ENCODE data around the gene MAGI1. TPM values are rescaled to one million over a fixed set of nuclear protein-coding genes. Genes with fewer than 3 reads are reported as not detected.
A peak's percentile ranks its signal among the peaks of the same experiment; 100 is the strongest.

The MAGI1 gene
- total RNA-seq, 1 donor, result 13.0 TPM

DNA sequence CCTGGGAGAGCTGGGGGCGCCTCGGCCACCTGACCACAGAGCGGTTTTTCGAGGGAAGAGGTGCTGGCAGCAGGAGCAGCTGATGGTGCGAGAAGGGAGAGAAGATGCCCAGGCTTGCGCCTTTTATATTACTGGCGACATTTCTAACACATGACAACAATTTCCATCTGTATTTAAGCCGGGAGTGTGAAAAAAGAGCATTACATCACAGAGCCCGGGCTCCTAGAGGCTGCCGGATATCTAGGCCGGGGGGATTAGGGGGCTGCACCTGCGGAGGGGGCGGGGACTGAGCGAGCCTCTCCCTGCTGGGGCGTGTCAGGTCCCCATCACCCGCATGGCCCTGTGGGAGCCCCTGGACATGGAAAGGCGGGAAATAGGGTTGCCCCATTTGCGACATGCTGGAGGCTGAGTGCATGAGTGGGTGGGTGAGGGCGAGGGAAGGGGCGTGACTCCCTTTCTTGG lies 440.7 kb downstream of the MAGI1 start:
- no peak for DNase-seq (ENCODE audit: low read depth)
- TF ChIP-seq, protein P1, sequence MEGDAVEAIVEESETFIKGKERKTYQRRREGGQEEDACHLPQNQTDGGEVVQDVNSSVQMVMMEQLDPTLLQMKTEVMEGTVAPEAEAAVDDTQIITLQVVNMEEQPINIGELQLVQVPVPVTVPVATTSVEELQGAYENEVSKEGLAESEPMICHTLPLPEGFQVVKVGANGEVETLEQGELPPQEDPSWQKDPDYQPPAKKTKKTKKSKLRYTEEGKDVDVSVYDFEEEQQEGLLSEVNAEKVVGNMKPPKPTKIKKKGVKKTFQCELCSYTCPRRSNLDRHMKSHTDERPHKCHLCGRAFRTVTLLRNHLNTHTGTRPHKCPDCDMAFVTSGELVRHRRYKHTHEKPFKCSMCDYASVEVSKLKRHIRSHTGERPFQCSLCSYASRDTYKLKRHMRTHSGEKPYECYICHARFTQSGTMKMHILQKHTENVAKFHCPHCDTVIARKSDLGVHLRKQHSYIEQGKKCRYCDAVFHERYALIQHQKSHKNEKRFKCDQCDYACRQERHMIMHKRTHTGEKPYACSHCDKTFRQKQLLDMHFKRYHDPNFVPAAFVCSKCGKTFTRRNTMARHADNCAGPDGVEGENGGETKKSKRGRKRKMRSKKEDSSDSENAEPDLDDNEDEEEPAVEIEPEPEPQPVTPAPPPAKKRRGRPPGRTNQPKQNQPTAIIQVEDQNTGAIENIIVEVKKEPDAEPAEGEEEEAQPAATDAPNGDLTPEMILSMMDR (IDR thresholded peaks at IDR 0.05; ENCODE audit: insufficient read depth, low read length), result no peak
- H3K4me3 ChIP-seq (ENCODE audit: low read depth, low read length), result no peak overlapping the region

GRCh38 chr3:65597226-65597951 lies 441.3 kb downstream of the MAGI1 start:
- peak; percentile 27 for DNase-seq (ENCODE audit: low read depth)
- peak overlapping the region; percentile 46 for H3K4me3 ChIP-seq (ENCODE audit: low read depth, low read length)
- TF ChIP-seq, protein P1 (IDR thresholded peaks at IDR 0.05; ENCODE audit: insufficient read depth, low read length), result no peak

GRCh38 chr3:65596571-65597225 lies 442.0 kb downstream of the MAGI1 start:
- peak overlapping the region; percentile 43 for H3K4me3 ChIP-seq (ENCODE audit: low read depth, low read length)
- TF ChIP-seq, protein P1 (IDR thresholded peaks at IDR 0.05; ENCODE audit: insufficient read depth, low read length), result no peak
- no peak for DNase-seq (ENCODE audit: low read depth)

GRCh38 chr3:65596029-65596300 lies 442.8 kb downstream of the MAGI1 start:
- TF ChIP-seq, protein P1 (IDR thresholded peaks at IDR 0.05; ENCODE audit: insufficient read depth, low read length), result no peak
- no peak overlapping the region for H3K4me3 ChIP-seq (ENCODE audit: low read depth, low read length)
- no peak for DNase-seq (ENCODE audit: low read depth)

DNA sequence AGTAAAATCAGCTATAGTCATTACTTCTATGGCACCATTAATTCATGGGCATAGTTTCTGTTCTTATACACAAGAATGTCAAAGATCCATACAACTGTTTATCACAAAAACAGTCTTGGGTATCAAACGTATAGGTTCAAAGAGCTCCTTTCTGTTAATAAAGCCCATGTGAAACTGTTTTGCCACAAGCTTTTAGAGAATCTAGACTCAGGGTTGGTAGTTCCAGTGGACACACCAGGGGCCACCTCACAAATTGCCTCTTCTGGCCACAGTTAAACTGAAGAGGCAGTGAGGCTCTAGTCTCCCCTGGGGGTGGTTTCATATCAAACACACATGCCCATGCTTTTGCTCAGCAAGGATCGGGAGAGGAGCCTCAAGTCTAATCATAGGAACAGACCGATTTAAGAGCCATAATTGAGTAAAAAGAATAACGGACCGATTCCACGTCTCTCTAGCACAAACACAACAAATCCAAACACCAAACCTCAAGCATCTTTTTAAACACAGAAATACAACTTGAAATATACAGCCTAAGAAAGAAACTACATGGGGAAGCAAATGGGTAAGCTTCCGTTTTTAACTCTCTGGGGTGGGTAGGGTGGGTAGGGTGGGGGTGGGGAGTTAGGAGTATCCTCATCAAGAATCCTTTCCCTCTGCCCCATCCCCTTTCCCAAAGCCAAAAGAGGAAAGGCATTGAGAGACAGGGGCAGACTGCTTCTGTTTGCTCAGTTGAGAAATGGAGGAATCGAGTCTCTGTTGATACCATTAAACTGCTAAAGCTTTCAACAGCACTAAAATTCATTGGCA lies 443.3 kb downstream of the MAGI1 start:
- TF ChIP-seq, protein P1 (IDR thresholded peaks at IDR 0.05; ENCODE audit: insufficient read depth, low read length), result no peak
- DNase-seq (ENCODE audit: low read depth), result no peak
- no peak overlapping the region for H3K4me3 ChIP-seq (ENCODE audit: low read depth, low read length)

DNA sequence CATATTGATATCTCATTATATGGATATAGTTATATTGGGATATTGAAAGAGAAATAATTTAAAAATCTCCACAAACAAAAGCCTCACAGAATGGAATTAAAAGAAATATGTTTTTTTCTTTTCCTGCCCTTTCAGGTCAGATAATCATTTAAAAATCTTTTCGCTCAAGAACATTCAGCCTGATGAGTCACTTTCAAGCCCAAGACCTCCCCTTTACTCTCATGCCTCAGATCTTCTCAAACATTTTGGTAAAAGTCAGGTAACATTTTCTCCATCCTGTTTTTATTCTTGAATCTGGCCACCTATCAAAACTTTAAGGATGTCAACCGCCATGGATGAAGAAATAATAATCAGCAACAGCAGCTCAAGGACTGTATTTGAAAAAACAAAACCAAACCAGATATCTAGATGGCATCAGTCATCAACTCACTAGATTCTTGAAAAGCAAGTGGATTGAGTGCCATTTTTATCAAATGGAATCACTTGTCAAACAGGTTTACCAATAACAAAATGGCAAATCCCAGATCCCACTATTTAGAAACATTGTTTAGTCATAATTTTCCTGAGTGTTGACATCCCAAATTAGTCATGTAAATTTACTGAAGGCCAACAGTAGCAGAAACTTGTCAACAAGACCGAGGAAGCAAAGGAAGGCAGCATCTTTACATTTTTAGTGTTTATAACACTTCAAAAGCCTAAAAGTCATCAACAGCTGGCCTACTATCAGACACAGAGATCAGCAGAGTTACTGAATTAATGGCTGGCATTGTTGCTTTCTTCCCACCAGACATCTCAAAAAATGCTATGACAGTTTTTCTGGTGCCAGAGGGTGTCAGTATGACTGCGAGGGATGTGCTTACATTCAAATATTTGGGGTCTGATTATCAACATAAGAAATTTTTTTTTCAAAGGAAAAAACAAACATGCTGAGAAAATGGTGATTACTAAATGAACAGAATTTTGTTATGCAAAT lies 444.7 kb downstream of the MAGI1 start:
- TF ChIP-seq, protein P1 (IDR thresholded peaks at IDR 0.05; ENCODE audit: insufficient read depth, low read length), result no peak
- no peak for DNase-seq (ENCODE audit: low read depth)
- H3K4me3 ChIP-seq (ENCODE audit: low read depth, low read length), result no peak overlapping the region
